Subcutaneous abdominal adipose tissue (tissue), 5 donors: ENCODE measurements around the gene PAX8.

Experiments used
- H3K27ac ChIP-seq: one replicate; pipeline ENCODE4 v1.7.0; 2013; ENCODE audit warnings: low read depth, mild to moderate bottlenecking, inconsistent platforms, low read length, moderate library complexity
- H3K27me3 ChIP-seq, 5 donors: one replicate each; pipeline ENCODE4 v1.7.0; 2013; ENCODE audit warnings: low read length in 5 of 5, inconsistent platforms in 1 of 5; ENCODE audit not compliant: control insufficient read depth in 5 of 5, insufficient read depth in 4 of 5
- H3K36me3 ChIP-seq, 5 donors: one replicate each; pipeline ENCODE4 v1.7.0; 2013; ENCODE audit warnings: low read length in 5 of 5; ENCODE audit not compliant: control insufficient read depth in 5 of 5, insufficient read depth in 5 of 5
- H3K4me1 ChIP-seq, 5 donors: one replicate each; pipeline ENCODE4 v1.7.0; 2013; ENCODE audit warnings: low read length in 5 of 5, mild to moderate bottlenecking in 3 of 5, moderate library complexity in 1 of 5; ENCODE audit not compliant: control insufficient read depth in 5 of 5, insufficient read depth in 5 of 5
- H3K4me3 ChIP-seq, 5 donors: one replicate each; pipeline ENCODE4 v1.7.0; 2013; ENCODE audit warnings: low read length in 5 of 5, low read depth in 1 of 5
- H3K9ac ChIP-seq, 5 donors: one replicate each; pipeline ENCODE4 v1.7.0; 2013; ENCODE audit warnings: low read length in 5 of 5, mild to moderate bottlenecking in 4 of 5, moderate library complexity in 3 of 5
- H3K9me3 ChIP-seq, 5 donors: one replicate each; pipeline ENCODE4 v1.7.0; 2013; ENCODE audit warnings: low read length in 5 of 5; ENCODE audit not compliant: control insufficient read depth in 5 of 5
- donor health status: healthy.
- donor health status: healthy.
- donor health status: healthy.
- donor health status: healthy.
- donor health status: healthy.

Gene PAX8

DNA sequence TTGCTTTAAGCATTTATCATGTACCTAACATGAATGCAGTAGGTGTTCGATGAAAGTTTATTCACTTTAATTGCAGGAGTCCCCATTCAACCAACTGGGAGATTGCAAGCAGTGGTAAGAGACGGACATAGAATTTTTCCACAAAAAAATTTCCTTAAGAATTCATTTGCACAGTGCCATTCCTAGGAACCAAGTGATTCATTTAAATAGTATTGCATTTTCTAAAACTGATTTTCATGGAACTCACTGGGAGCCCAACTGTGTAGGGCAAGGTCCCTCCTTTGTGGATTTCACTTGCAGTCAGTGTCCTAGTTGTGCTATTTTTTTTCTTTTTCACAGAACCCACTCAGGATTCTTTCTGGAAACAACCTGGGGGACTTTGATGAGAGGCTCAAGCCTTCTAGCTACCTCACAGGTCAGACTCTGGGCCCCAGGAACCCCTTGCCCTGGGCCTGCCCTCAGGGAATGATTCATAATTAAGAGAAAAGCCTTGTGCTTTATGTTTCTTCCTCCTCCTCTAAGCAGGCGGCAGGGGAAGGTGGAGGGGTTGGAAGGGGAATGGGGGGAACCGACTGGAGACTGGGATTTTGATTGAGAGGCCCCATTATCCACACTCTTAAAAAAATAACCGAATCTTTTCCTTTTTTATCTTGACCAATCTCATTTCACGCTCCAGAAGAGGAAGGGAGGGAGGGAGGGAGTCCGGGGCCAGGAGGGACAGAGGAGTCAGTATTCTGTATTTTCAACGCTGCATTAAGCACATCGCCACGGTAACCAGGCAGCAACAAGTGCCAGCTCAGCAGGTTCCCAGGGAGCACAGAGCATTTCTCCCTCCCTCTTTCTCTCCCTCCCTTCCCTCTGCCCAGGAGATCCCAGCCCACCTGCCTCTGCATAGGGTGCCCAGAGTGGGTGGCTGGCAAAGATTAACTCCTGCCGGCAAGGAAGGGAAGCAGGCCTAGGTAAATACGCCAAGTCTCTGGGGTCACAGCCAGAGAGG, 53.2 kb downstream of the PAX8 start:
- no peaks in the 10 kb centered on the region for H3K36me3 ChIP-seq
- H3K4me1 ChIP-seq = peaks cover 0 to 12% (median 7%) of the 10 kb centered on the region in 5 donors
- H3K4me3 ChIP-seq = no peak overlapping the region
- H3K9me3 ChIP-seq = no peaks in the 10 kb centered on the region
- H3K27me3 ChIP-seq = no peaks in the 10 kb centered on the region
- H3K27ac ChIP-seq = no peak overlapping the region
- no peak overlapping the region for H3K9ac ChIP-seq

DNA sequence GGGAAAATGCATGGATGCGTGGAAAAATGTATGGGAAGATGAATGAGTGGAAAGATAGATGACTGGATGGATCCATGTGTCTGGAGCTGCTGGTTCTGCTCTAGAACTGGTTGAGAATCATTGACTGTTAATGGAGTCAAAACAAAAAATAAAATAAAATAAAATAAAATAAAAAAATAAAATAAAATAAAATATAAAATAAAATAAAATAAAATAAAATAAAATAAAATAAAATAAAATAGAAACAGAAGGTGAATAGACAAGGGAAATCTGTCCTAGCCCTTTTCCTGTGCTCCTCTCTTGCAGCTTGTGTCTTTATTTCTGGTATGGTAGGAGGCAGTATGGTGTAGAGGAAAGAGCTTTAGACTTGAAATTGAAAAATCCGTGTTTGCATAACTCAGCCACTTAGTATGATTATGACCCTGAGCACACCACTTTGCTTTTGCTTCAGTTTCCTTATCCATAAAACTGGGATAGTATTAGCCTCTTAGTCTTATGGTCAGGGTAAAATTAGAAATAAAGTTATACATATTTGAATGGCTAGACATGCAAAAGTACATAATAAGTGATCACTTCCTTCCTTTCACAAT, 54.0 kb downstream of the PAX8 start:
- Histone ChIP-seq H3K4me1 (peaks cover 0 to 12% (median 8%) of the 10 kb centered on the region in 5 donors), H3K36me3 (no peaks in the 10 kb centered on the region), H3K9me3 (no peaks in the 10 kb centered on the region), H3K27me3 (no peaks in the 10 kb centered on the region), H3K9ac (no peak overlapping the region), H3K4me3 (no peak overlapping the region), H3K27ac (no peak overlapping the region)

DNA sequence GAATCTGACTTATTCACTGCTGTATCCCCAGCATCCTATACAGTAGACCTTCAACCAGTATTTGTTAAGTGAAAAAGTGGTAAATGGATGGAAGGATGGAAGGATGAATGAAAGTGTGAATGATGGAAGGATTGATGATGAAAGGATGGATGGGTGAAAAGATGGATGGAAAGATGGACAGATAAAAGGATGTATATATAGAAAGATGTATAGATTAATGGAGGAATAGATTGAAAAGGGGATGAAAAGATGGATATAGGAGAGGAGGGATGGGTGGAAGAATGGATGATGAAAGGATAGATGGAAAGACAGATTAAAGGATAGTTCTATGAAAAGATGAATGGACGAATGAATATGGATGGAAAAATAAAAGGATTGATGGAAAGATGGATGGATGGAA, 54.9 kb downstream of the PAX8 start:
- Histone ChIP-seq H3K4me3 (no peak overlapping the region), H3K27me3 (no peaks in the 10 kb centered on the region), H3K36me3 (no peaks in the 10 kb centered on the region), H3K9ac (no peak overlapping the region), H3K9me3 (no peaks in the 10 kb centered on the region), H3K27ac (no peak overlapping the region), H3K4me1 (peaks cover under 1 to 18% (median 16%) of the 10 kb centered on the region in 5 donors)

DNA sequence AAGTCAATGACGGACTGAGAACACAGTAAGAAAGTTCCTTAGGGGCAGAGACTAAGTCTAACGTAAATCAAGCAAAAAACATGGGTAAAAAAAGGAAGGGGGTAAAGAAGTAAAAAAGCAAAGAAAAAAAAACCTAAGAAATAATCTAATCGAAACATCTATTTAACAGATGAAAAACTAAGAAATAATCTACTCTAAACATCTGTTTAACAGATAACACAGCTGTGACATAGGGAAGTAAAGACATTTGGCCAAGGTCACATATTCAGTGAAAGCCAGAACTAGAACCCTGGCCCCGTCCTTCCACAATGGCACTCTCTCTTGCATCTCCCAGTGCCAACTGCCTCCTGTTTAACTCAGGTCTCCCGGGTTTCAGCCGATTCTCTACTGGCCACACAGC, 56.9 kb downstream of the PAX8 start:
- Histone ChIP-seq H3K4me1 (peaks cover 2 to 38% (median 35%) of the 10 kb centered on the region in 5 donors), H3K9me3 (no peaks in the 10 kb centered on the region), H3K36me3 (no peaks in the 10 kb centered on the region), H3K4me3 (no peak overlapping the region), H3K27ac (no peak overlapping the region), H3K9ac (no peak overlapping the region), H3K27me3 (no peaks in the 10 kb centered on the region)

DNA sequence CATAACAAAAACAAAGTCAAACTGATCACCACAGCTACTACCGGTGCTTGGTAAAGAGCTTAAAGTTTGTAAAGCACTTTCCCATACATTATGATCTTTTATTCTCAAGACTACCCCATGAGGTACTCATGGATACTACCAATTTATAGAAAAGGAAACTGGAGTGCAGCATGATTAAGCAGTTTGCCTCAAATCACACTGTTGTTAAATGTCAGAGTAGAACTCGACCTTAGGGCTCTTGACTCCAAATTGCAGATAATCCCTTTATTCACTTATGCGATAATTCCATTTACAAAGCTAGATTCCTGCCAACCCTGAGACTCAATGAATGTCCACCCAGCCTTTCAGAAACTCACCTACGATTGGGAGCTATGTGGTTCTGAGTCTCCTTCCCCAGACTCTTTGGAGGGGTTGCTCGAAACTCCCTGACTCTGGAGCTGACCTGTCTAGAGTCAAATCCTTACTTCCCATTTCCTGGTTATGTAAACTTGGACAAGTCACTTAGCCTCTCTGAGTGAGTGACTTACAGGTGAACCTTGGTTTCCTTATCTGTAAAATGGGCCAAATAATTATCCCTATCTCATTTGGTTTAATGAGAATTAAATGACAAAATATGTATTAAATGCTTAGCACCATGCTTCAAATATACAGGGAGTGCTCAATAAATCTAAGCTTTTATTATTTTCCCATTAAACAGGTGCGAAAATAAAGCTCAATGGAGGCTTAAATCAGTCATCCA, 57.6 kb downstream of the PAX8 start:
- H3K9me3 ChIP-seq = no peaks in the 10 kb centered on the region
- no peak overlapping the region for H3K27ac ChIP-seq
- H3K27me3 ChIP-seq = no peaks in the 10 kb centered on the region
- H3K4me3 ChIP-seq = no peak overlapping the region
- H3K4me1 ChIP-seq = peaks cover 4 to 43% (median 39%) of the 10 kb centered on the region in 5 donors
- H3K36me3 ChIP-seq = no peaks in the 10 kb centered on the region
- no peak overlapping the region for H3K9ac ChIP-seq

DNA sequence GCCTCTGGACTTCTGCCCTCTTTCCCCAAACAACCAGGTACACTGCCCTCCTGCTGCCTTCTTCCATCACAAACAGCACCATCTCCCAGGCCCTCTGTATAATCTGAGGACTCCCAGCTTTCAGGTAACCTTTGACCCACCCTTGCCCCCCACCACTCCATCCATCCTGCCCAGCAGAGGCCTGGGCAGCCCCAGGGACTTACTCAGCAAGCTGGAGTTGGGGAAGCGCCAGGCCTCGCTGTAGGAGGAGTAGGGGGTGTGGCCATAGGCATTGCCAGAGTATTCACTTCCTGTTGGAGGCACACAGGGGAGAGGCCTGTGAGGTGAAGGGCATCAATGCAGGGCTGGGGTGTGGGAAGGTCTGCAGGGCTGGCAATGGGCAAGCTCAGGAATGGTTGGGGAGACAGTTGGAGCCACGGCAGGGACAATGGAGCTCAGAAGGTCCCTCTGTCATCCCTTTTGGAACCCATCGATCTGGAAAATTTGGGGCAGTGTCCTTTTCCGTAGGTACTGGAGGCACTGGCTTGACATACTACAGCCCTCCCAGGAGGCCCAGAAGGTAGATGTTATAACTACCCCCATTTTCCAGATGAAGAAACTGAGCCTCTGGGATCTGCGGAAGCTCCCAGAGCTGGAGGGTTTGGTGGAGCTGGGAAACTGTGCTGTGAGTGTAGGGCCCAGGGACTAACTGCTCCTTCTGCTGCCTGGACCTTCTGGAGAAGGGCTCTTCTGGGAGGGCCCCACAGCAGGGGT, 58.7 kb downstream of the PAX8 start:
- Histone ChIP-seq H3K9ac (no peak overlapping the region), H3K27me3 (no peaks in the 10 kb centered on the region), H3K27ac (no peak overlapping the region), H3K36me3 (no peaks in the 10 kb centered on the region), H3K4me3 (peak overlapping the region in 1 of 5 donors; percentile 24), H3K9me3 (no peaks in the 10 kb centered on the region), H3K4me1 (peaks cover 4 to 45% (median 39%) of the 10 kb centered on the region in 5 donors)

DNA sequence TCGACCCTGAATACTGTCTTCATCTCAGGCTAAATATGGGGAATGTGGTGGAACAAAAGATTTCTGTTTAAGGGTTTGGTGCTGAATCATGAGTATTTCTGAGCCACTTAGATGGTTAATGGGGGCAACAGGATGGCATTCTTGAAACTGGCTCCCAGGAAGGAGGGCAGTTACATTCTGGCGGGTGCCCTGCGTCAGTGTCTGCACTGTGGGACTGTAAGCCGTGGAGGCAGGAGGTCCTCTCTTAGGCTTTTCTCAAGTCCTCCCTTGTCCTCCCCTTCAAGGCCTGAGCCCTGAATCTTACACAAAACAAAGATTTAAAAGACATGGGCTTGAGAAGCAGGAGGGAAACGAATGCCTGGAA, 59.2 kb downstream of the PAX8 start:
- Histone ChIP-seq H3K9ac (no peak overlapping the region), H3K36me3 (no peaks in the 10 kb centered on the region), H3K27ac (no peak overlapping the region), H3K9me3 (no peaks in the 10 kb centered on the region), H3K4me3 (no peak overlapping the region), H3K27me3 (no peaks in the 10 kb centered on the region), H3K4me1 (peaks cover 4 to 45% (median 39%) of the 10 kb centered on the region in 5 donors)

DNA sequence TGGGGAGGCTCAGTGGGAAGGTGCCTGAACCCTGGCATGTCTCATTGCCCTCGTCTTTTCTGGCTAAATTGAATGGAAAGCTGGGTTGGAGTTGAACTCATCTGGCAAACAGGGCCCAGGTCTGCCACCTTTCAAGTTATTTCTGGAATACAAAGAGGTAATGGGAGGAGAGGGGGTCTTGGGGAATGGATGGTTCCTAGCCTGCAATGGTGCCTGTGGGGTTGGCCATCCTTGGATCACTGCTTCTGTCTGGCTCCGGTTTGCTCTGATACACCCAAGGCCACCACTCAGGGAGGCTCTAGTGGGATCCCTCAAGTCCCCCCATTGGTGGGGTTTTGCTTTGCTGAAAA, 59.7 kb downstream of the PAX8 start:
- Histone ChIP-seq H3K36me3 (no peaks in the 10 kb centered on the region), H3K9ac (no peak overlapping the region), H3K4me1 (peaks cover 4 to 45% (median 39%) of the 10 kb centered on the region in 5 donors), H3K27me3 (no peaks in the 10 kb centered on the region), H3K9me3 (no peaks in the 10 kb centered on the region), H3K4me3 (no peak overlapping the region), H3K27ac (no peak overlapping the region)

DNA sequence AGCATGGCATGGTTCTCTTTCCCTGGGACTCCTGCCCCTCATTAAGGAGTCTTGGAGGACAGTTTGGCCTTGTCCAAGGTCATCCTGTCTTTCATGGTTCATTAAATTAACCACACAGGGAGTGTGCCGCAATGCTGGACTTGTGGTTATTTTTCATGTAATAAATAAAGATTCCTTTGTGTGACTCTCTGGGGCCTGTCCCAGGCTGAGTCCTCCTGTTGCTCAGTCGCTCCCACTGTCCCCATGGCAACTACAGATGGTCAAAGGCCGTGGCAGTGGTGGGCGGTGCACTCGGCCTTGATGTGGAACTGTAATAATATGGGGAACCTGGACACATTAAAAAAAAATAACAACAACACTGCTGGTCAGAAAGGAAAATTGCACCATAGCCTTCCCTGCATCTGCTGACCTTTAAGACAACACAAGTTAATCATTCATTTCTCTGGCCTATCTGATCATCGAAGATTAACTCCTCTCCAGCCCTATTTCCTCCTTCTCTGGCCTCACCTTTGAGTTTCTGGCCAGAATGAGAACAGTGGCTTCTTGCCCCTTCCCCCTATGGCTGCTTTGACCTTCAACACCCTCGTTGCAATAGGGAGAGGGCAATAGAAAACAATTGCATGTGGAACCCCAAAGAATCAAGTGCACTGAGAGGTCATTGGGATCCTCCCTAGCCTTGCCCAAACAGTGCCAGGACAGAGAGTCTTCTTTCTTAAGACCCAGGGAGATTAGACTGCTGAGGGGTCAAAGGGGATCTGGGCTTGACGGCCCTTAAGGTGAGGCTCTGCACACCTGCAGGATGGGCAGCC, 60.2 kb downstream of the PAX8 start:
- H3K9ac ChIP-seq = no peak overlapping the region
- H3K4me3 ChIP-seq = peak overlapping the region in 1 of 5 donors; percentile 13
- H3K36me3 ChIP-seq = no peaks in the 10 kb centered on the region
- H3K27ac ChIP-seq = peak overlapping the region; percentile 50
- no peaks in the 10 kb centered on the region for H3K9me3 ChIP-seq
- H3K27me3 ChIP-seq = no peaks in the 10 kb centered on the region
- peaks cover 4 to 45% (median 39%) of the 10 kb centered on the region in 5 donors for H3K4me1 ChIP-seq
